ENCODE results near the gene ZNF674.
"Not testable (repeated sequence)": the region's sequence is repeated elsewhere in the genome, so short reads cannot be mapped to it uniquely, and the experiment has no call there.

ZNF674 gene

GRCh38 chrX:46567388-46567787 is 22.2 kb upstream of the ZNF674 start:
- no peak for DNase-seq

GRCh38 chrX:46561824-46562657 is 16.8 kb upstream of the ZNF674 start:
- no peak for DNase-seq

- no peak for DNase-seq
Observed at GRCh38 chrX:46559062-46559461, 13.8 kb upstream of the ZNF674 start.

GRCh38 chrX:46554942-46555341 is 9.7 kb upstream of the ZNF674 start:
- no peak for DNase-seq

- DNase-seq = no peak
Observed at GRCh38 chrX:46553935-46554334, 8.7 kb upstream of the ZNF674 start.

GRCh38 chrX:46551494-46552128 is 6.4 kb upstream of the ZNF674 start:
- DNase-seq = no peak

GRCh38 chrX:46549914-46550313 is 4.7 kb upstream of the ZNF674 start:
- DNase-seq = no peak

DNA sequence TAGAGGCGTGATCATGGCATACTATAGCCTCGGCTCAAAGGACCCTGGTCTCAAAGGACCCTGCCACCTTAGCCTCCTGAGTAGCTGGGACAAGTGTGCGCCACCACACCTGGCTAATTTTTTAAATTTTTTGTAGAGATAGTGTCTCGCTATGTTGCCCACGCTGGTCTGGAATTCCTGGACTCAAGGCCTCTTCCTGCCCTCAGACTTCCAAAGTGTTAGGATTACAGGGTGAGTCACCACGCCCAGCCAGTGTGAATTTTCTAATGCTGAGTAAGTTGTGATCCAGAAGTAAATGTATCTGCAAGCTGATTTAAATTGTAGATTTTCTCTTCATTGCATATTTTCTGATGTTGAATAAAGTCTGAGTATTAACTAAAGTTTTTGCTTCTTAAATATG is 2.6 kb upstream of the ZNF674 start:
- DNase-seq = no peak

DNA sequence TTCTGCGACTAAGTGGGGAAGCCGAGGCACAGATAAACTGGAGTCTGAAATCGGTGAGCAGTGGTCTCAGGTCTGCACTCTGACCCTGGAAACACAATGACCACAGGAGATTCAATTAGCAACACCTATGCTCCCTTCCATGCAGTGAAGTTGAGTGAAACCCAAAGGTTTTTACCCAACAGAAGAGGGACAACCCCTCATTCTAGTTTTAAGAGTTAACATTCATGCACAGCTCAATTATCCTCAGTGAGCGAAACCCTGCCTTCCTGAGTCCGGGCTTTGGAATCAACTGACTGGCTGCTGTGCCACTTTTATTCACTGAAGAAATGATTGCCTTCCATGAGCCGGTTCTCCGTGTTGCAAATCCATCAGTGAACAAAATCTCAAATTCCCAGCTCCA is 694 bp downstream of the ZNF674 start:
- DNase-seq = not testable (repeated sequence)

GRCh38 chrX:46543441-46543840 is 1.8 kb downstream of the ZNF674 start:
- DNase-seq = no peak

- no peak for DNase-seq
Observed at GRCh38 chrX:46531442-46531841, 13.8 kb downstream of the ZNF674 start.

DNA sequence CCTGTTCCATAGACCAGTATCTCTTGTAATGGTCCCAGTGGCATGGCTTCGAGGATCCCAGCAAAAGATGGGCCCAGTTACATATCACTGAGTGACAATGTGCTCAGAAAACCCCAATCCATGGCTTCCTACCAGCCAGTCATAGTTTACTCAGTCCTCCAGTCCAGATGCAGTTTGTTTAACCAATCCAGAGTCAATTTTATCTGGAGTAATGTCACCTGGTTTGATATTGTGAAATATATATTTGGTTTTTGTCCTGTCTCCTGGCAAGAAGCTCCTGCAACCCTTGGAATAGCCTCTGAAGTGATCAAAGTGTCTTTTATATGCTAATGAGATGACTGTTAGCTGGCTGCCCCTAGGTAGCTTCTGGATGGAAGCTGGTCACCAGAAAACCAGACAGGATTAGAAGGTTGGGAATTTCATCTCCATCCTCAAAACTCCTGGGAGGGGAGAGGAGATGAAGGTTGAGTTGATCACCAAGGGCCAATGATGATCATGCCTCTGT is 14.8 kb downstream of the ZNF674 start:
- DNase-seq = not testable (repeated sequence)

- not testable (repeated sequence) for DNase-seq
Observed at GRCh38 chrX:46529740-46530403, 15.3 kb downstream of the ZNF674 start.

DNA sequence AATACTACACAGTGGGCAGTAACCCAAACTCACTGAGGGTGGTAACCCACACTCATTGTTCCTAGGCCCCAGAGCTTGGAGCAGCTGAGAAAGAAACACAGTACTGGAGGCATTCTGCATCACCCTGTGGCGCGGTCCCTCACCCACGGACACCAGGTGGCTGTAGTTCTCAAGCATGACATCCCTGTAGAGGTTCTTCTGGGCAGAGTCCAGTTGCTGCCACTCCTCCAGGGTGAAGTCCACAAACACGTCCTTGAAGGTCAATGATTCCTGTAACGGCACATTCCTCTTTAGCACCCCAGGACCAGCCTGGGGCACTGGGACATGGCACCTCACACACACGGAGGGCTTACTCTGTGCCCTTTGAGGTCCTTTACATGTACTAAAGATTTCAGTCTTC is 16.6 kb downstream of the ZNF674 start:
- not testable (repeated sequence) for DNase-seq

- DNase-seq = no peak
Observed at GRCh38 chrX:46506076-46506475, 39.1 kb downstream of the ZNF674 start.

- DNase-seq = no peak
Observed at GRCh38 chrX:46502848-46503247, 42.4 kb downstream of the ZNF674 start.

GRCh38 chrX:46500054-46500453 is 45.2 kb downstream of the ZNF674 start:
- DNase-seq = no peak

- no peak for DNase-seq
Observed at GRCh38 chrX:46488712-46489111, 56.5 kb downstream of the ZNF674 start.

DNA sequence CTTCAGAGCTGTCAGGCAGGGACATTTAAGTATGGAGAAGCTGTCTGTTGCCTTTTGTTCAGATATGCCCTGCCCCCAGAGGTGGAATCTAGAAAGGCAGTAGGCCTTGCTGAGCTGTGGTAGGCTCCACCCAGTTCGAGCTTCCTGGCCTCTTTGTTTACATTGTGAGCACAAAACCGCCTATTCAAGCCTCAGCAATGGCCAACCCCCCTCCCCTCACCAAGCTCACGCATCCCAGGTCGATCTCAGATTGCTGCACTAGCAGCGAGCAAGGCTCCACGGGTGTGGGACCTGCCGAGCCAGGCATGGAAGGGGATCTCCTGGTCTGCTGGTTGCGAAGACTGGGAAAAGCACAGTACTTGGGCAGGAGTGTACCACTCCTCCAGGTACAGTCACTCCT is 59.3 kb downstream of the ZNF674 start:
- peak; percentile 2 for DNase-seq

DNA sequence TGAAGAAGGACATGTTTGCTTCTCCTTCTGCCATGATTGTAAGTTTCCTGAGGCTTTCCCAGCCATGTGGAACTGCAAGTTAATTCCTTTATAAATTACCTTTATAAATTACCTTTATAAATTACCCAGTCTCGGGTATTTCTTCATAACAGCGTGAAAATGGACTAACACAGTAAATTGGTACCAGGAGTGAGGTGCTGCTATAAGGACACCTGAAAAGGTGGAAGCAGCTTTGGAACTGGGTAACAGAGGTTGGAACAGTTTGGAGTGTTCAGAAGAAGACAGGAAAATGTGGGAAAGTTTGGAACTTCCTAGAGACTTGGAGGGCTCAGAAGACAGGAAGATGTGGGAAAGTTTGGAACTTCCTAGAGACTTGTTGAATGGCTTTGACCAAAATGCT is 66.6 kb downstream of the ZNF674 start:
- DNase-seq = not testable (repeated sequence)

DNA sequence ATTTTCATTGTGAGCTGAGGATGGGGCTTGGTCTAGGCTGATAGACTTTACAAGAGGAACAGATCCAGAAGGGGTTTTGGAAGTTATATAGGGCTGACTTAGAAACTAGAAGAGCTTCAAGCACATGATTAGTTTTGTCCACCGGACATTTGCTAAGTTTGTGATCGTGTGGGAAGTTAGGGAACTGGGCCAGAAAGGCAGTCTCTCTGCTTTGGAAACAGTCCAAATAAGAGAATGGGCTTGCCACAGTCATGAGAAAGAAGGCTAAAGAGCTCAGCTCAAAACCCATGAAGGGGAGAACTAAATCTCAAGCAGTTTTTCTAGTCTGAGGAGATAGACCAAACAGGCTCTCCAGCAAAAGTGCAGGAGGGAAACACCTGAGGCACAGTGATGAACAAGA is 67.8 kb downstream of the ZNF674 start:
- DNase-seq = no peak

GRCh38 chrX:46465203-46465602 is 80.0 kb downstream of the ZNF674 start:
- DNase-seq = no peak

- no peak for DNase-seq
Observed at GRCh38 chrX:46463682-46464081, 81.5 kb downstream of the ZNF674 start.
